Adrenal gland (tissue), 5 donors: Measurements from ENCODE around the gene PHKB.

ENCODE experiments used
- POLR2A ChIP-seq, 2 donors: fragments of 450-650 bp; IDR thresholded peaks; one replicate each; pipeline ENCODE4 v1.6.1; 2017; ENCODE audit warnings: antibody characterized with exemption in 2 of 2, mild to moderate bottlenecking in 2 of 2, moderate library complexity in 1 of 2
- TF ChIP-seq, protein P1 (sequence below), 6 experiments: fragments of 450-650 bp in 4 of 6; fragments of 200-600 bp in 2 of 6; sonication (generic) in 1 of 6; IDR thresholded peaks; 1 replicate in 5 of 6; 2 replicates in 1 of 6; pipeline versions ENCODE4 v1.5.1 to v1.8.0; 2016 to 2021; ENCODE audit warnings: antibody characterized with exemption in 6 of 6, mild to moderate bottlenecking in 2 of 6, moderate library complexity in 1 of 6
- donor health status: DM: no; HTN: no; CAD: no.

DNA sequence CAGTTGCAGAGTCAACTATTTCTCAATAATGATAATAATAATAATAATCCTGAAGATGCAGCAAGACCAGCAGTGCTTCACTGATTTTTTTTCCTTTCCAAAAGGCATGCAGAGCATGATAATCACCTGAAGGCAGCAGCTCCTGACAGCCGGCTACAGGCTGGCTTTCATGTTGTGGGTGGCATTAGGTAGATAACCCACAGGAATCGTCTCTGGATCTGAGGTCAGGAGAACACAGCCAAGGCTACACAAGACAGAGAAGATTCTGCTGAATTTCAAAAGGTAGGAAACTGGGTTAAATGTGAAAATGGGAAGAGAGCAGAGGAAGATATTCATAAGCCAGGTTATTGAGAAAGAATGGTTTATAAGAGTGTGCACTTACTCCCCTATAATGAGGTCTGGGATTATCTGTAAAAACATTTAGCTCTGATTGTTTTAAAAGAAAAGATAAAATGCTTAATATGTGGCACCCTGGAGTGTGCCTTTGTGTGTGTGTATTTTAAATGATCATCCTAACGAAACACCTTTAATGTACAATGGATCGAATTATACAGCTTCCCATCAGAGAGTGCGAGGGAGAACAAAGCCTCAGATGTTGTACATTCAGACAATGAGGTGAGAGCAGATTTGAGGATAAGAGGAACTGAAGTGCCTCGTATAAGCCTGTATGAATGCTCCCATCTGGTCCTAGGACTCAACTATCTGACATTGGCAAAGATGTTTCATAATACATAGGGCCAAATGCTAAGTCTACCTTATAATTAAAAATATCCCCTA lies 273.1 kb downstream of the PHKB start:
- no peak for TF ChIP-seq POLR2A (IDR thresholded peaks at IDR 0.05)
- TF ChIP-seq, protein P1, sequence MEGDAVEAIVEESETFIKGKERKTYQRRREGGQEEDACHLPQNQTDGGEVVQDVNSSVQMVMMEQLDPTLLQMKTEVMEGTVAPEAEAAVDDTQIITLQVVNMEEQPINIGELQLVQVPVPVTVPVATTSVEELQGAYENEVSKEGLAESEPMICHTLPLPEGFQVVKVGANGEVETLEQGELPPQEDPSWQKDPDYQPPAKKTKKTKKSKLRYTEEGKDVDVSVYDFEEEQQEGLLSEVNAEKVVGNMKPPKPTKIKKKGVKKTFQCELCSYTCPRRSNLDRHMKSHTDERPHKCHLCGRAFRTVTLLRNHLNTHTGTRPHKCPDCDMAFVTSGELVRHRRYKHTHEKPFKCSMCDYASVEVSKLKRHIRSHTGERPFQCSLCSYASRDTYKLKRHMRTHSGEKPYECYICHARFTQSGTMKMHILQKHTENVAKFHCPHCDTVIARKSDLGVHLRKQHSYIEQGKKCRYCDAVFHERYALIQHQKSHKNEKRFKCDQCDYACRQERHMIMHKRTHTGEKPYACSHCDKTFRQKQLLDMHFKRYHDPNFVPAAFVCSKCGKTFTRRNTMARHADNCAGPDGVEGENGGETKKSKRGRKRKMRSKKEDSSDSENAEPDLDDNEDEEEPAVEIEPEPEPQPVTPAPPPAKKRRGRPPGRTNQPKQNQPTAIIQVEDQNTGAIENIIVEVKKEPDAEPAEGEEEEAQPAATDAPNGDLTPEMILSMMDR (IDR thresholded peaks at IDR 0.05): no peak
